RWPE1 (cell line): ENCODE data around the gene HNRNPD.
"Not testable (repeated sequence)": the region's sequence is repeated elsewhere in the genome, so short reads cannot be mapped to it uniquely, and the experiment has no call there.

Experiments used
- CTCF ChIA-PET: fragments of 350-600 bp; sonication (Branson Sonifier 250); formaldehyde crosslinking; extraction: SDS; loops from one replicate; lab custom pipeline; 2021; lab: Yijun Ruan, JAX
- POLR2A ChIA-PET: fragments of 400-600 bp; formaldehyde crosslinking; extraction: SDS; loops from one replicate; lab custom pipeline; 2020; ENCODE audit warnings: antibody characterized with exemption; ENCODE audit not compliant: low non-redundant PET; lab: Yijun Ruan, JAX
- DNase-seq: peaks from one replicate; pipeline ENCODE4 v3.0.0; 2012; ENCODE audit warnings: low spot score
- H3K27ac ChIP-seq: fragments of 450-650 bp; 2 replicates; pipeline ENCODE4 v1.5.1; 2017
- CTCF ChIP-seq: fragments of 450-650 bp; conservative IDR thresholded peaks from 2 replicates; pipeline ENCODE4 v1.5.1; 2017; ENCODE audit warnings: low read depth, mild to moderate bottlenecking

Gene HNRNPD

GRCh38 chr4:82352825-82353366 is 20.9 kb downstream of the HNRNPD start:
- CTCF ChIA-PET, result no interaction called here
- no peak for TF ChIP-seq CTCF
- H3K27ac ChIP-seq, result no peak overlapping the region
- no peak for DNase-seq
- POLR2A ChIA-PET, result no interaction called here

DNA sequence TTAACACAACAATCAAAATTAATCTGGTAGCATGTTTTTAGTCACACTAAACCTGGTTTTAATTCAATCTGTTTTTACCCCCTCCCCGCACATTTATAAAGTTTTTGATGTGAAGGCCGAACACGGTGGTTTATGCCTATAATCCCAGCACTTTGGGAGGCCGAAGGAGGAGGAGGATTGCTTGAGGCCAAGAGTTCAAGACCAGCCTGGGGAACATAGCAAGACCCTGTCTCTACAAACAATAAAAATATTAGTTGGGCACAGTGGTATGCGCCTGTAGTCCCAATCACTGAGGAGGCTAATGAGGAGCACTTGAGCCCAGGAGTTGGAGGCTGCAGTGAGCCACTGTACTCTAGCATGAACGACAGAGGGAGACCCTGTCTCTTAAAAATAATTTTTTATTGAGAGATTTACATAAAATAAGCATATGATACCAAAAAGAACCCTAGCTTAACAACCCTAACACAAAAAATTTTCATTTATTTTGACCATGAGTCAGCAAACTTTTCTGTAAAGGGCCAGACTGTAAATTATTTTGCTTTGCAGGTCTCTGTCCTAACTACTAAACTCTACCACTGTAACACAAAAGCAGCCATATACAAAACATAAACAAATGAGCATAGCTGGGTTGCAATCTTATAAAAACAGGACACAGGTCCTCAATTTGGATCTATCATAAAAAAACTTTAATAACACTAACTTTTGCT is 21.5 kb downstream of the HNRNPD start:
- H3K27ac ChIP-seq, result no peak overlapping the region
- no peak for TF ChIP-seq CTCF
- CTCF ChIA-PET, result no interaction called here
- DNase-seq, result no peak
- POLR2A ChIA-PET, result no interaction called here

- no peak for TF ChIP-seq CTCF
- no peak for DNase-seq
- no peak overlapping the region for H3K27ac ChIP-seq
- ChIA-PET POLR2A (no interaction called here), CTCF (no interaction called here)
Observed at GRCh38 chr4:82346126-82346525, 27.7 kb downstream of the HNRNPD start.

- TF ChIP-seq CTCF, result no peak
- no peak for DNase-seq
- ChIA-PET POLR2A (no interaction called here), CTCF (no interaction called here)
- no peak overlapping the region for H3K27ac ChIP-seq
Observed at GRCh38 chr4:82335043-82335442, 38.7 kb downstream of the HNRNPD start.

DNA sequence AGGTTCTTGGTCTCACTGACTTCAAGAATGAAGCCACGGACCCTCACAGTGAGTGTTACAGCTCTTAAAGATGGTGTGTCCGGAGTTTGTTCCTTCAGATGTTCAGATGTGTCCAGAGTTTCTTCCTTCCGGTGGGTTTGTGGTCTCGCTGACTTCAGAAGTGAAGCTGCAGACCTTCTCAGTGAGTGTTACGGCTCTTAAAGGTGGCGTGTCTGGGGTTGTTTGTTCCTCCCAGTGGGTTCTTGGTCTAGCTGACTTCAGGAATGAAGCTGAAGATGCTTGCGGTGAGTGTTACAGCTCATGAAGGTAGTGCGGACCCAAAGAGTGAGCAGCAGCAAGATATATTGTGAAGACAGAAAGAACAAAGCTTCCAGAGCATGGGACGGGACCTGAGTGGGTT is 40.1 kb downstream of the HNRNPD start:
- POLR2A ChIA-PET, DNase-seq, CTCF ChIA-PET, H3K27ac ChIP-seq: not testable (repeated sequence)

GRCh38 chr4:82331814-82332213 is 42.0 kb downstream of the HNRNPD start:
- POLR2A ChIA-PET, result no interaction called here

More at GRCh38 chr4:82331814-82332213, 42.0 kb downstream of the HNRNPD start:
- H3K27ac ChIP-seq, result no peak overlapping the region
- CTCF ChIA-PET, result no interaction called here
- DNase-seq, result no peak
- no peak for TF ChIP-seq CTCF
